Right ventricle myocardium superior (tissue), 1 donor: ENCODE measurements around the gene USF2. TPM values are rescaled to one million over a fixed set of nuclear protein-coding genes. Genes with fewer than 3 reads are reported as not detected.
A peak's percentile ranks its signal among the peaks of the same experiment; 100 is the strongest.

Experiments
- ATAC-seq: fragments of 200-7000 bp; cut with Tn5 transposase; one replicate; pipeline ENCODE4 v1.9.1; 2020; ENCODE audit warnings: mild to moderate bottlenecking; ENCODE audit not compliant: poor library complexity
- DNase-seq: peaks from one replicate; pipeline ENCODE4 v3.0.0-alpha.2; 2020
- intact Hi-C: fragments of 100-400 bp; cut with DNase I; formaldehyde crosslinking; loops from one replicate; pipeline ENCODE4 v1.11.2; 2022
- total RNA-seq: library from RNA; stranded (reverse); fragmentation: NEBNext Ultra II Directional; extraction: Animal tissue kit (Norgen Biotek cat#: 25700); gene quantifications from one replicate; pipeline ENCODE4 v1.2.1, GENCODE V29; 2021
- donor health status: DM: no; HTN: yes; CAD: no; lungs with severe emphysema.

The USF2 gene
- total RNA-seq, 1 donor from 2014 or later = 141 TPM

DNA sequence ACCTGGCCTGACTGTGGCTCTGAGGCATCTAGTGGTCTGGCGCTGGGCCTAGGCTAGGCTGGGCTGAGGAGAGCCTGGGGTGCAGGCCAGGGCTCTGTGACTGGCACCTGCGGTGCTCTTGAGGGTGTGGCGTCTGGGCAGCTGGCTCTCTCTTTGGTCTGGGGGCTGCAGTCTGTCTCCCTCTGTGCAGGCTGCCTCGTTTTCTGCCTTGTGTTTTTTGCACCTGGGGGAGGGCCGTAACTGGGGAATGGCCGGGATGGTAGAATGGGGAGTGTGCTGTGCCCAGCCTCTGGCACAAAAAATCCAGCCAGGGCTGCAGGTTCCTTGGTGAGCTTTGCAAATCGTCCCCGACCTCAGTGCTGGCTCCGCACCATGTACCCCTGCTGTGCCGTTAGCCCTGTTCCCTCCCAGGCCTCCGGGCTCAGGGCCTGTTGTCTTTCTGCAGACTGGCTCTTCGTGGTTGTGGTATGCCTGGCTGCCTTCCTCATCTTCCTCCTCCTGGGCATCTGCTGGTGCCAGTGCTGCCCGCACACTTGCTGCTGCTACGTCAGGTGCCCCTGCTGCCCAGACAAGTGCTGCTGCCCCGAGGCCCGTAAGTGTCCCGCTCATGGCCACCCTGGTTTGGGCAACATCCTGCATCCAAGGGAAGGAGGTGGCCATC lies 6.5 kb upstream of the USF2 start:
- ATAC-seq (peak; percentile 10), DNase-seq (no peak)
- intact Hi-C loops = loop anchor here (5.0 kb wide), 1 partner anchor 120 kb away; the partner anchor contains the start of gene FXYD7

- ATAC-seq (no peak), DNase-seq (no peak)
- intact Hi-C loops = loop anchor here (5.0 kb wide), 2 partner anchors 107 to 122 kb away; partner anchors contain the start of gene FXYD7
Observed at GRCh38 chr19:35264268-35265125, 4.3 kb upstream of the USF2 start.

DNA sequence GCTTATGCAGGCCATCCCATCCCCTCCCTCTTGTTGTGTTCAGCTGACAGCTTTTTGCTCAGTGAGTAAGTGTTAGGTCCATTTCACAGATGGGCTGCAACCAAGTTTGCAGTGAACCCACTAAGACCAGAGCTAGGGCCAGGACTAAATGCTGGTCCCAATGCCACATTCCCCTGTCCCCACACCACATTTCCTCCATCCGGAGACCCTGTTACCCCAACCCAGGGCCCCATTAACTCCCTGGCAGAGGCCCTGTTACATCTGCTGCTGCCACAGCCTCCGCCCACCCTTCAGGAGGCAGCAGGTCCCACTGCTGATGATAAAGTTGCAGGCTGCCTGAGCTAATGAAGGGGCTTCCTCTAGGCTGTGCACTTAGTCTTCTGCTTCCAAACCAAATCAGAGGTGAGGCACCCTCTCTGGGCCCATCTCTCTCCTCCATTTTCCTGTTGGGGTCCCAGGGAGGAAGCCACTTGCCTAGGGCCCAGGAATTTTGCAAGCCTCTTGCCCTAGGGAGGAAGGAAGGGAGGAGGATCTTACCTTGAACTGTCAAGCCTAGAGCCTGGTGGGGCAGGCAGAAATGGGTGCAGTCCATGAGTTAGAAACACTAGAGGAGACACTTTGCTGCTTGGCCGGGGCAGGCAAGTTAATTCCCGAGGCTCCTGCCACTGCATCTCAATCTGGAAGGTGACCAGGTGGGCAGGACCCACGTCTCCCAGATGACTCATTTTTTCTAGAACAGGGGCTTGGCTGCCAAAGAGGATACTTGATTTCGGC lies 3.4 kb upstream of the USF2 start:
- ATAC-seq (no peak), DNase-seq (no peak)
- intact Hi-C loops = loop anchor here (5.0 kb wide), 1 partner anchor 108 kb away; no protein-coding TSS in a partner anchor

- DNase-seq (no peak), ATAC-seq (no peak)
- intact Hi-C loops = loop anchor here (5.0 kb wide), 1 partner anchor 109 kb away; no protein-coding TSS in a partner anchor
Observed at GRCh38 chr19:35265900-35266519, 2.8 kb upstream of the USF2 start.

DNA sequence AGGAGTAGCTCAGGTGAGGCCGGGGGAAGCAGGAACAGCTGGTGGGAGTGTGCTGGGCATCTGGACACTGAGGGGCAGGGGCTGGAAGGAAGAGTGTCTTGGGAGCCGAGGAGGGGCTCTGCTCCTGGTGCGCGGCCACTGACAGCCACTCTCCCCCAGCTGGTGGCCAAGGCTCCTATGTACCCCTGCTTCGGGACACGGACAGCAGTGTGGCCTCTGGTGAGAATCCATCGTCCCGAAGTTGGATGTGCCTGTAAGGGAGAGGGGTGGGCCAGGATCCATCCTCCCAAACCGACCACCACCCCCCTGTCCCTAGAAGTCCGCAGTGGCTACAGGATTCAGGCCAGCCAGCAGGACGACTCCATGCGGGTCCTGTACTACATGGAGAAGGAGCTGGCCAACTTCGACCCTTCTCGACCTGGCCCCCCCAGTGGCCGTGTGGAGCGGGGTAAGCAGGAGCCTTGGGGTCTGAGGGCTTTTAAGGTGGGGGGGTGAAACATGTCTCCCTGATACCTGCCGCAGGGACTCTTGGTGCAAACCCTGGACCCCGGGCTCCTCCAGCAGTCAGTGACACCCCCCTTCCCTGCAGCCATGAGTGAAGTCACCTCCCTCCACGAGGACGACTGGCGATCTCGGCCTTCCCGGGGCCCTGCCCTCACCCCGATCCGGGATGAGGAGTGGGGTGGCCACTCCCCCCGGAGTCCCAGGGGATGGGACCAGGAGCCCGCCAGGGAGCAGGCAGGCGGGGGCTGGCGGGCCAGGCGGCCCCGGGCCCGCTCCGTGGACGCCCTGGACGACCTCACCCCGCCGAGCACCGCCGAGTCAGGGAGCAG lies 2.0 kb upstream of the USF2 start:
- DNase-seq (peak; percentile 56), ATAC-seq (peak; percentile 10)
- intact Hi-C loops = loop anchor here (5.0 kb wide), 1 partner anchor 109 kb away; no protein-coding TSS in a partner anchor

DNA sequence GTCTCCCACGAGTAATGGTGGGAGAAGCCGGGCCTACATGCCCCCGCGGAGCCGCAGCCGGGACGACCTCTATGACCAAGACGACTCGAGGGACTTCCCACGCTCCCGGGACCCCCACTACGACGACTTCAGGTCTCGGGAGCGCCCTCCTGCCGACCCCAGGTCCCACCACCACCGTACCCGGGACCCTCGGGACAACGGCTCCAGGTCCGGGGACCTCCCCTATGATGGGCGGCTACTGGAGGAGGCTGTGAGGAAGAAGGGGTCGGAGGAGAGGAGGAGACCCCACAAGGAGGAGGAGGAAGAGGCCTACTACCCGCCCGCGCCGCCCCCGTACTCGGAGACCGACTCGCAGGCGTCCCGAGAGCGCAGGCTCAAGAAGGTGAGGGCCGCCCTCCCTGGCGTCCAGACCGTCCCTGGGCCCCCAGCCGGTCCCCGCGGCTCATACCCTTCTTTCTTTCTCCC lies 1.4 kb upstream of the USF2 start:
- peak; percentile 75 for DNase-seq
- ATAC-seq = peak; percentile 54
- intact Hi-C loops = loop anchor here (5.0 kb wide), 1 partner anchor 110 kb away; no protein-coding TSS in a partner anchor

DNA sequence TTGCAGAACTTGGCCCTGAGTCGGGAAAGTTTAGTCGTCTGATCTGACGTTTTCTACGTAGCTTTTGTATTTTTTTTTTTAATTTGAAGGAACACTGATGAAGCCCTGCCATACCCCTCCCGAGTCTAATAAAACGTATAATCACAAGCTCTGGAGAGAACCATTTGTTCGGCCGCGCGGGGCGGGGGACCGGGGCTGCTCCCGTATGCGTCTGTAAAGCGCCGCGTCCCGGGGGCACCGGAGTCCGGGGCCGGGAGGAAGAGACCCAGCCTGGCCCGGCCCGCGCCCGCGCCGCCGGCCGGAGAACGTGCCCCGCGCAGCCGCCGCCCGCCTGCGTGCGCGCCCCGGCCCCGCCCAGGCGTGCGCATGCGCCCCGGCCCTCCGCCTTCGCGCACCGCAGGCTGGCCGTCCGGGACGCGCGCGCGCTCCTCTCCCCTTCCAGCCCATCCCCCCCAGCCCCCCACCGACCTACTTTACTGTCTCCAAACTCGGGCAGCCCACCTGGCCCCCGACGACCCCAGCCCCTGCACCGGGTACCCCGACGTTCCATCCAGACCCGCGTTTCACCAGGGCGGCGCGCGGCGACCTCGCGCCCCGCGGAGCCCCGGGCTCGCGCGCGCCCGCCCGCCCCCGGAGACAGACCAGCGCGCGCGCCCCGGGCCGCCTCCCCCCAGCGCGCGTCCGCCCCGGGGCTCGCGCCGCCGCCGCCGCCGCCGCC lies 785 bp upstream of the USF2 start:
- ATAC-seq (peak; percentile 83), DNase-seq (peak; percentile 89)
- intact Hi-C loops = loop anchor here (5.0 kb wide), 1 partner anchor 111 kb away; no protein-coding TSS in a partner anchor

DNA sequence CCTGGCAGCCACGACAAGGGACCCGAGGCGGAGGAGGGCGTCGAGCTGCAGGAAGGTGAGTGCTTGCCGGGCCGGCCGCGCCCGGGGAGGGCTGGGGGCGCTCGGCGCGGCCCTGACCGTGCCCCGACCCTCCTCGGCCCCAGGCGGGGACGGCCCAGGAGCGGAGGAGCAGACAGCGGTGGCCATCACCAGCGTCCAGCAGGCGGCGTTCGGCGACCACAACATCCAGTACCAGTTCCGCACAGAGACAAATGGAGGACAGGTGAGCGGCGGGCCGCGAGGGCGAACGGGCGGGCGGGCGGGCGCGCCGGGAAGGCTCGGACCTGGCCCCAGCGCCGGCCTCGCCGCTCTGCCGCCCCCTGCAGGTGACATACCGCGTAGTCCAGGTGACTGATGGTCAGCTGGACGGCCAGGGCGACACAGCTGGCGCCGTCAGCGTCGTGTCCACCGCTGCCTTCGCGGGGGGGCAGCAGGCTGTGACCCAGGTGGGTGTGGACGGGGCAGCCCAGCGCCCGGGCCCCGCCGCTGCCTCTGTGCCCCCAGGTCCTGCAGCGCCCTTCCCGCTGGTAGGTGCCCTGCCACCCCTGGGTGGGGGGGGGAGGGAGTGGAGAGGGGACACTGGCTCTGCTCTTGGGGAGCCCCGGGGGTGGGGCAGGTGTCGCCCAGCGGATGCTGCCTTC lies 816 bp downstream of the USF2 start:
- DNase-seq (peak; percentile 93), ATAC-seq (peak; percentile 59)
- intact Hi-C loops = loop anchor here (5.0 kb wide), 1 partner anchor 112 kb away; no protein-coding TSS in a partner anchor

GRCh38 chr19:35270381-35270811 lies 1.6 kb downstream of the USF2 start:
- intact Hi-C loops = no loop called here
- ATAC-seq (no peak), DNase-seq (no peak)

DNA sequence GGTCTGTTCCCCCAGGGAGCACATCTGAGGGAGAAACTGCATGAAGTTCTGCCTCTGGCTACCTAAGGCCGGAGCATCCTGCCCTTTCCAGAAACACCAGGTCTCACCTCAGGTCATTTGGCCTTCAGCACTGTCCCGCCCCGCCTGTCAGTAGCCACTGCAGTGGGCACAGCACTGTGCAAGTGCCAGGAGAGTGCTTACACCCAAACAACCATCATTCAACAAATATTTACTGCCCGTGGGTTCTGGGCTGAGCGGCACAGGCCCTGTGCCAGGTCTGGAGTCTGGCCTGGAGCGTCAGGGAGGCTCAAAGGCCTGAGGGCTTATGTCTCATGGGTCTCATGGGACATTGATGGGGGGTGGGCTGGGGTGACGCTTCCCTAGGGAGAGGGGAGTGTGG lies 2.8 kb downstream of the USF2 start:
- ATAC-seq (no peak), DNase-seq (no peak)
- intact Hi-C loops = no loop called here

GRCh38 chr19:35272122-35272719 lies 3.5 kb downstream of the USF2 start:
- intact Hi-C loops = no loop called here
- ATAC-seq = no peak
- peak; percentile 66 for DNase-seq

- intact Hi-C loops = no loop called here
- ATAC-seq (no peak), DNase-seq (no peak)
Observed at GRCh38 chr19:35272954-35273649, 4.3 kb downstream of the USF2 start.

GRCh38 chr19:35273686-35274259 lies 5.0 kb downstream of the USF2 start:
- ATAC-seq (no peak), DNase-seq (no peak)
- intact Hi-C loops = no loop called here

GRCh38 chr19:35274323-35274722 lies 5.6 kb downstream of the USF2 start:
- intact Hi-C loops = no loop called here
- ATAC-seq (no peak), DNase-seq (no peak)

DNA sequence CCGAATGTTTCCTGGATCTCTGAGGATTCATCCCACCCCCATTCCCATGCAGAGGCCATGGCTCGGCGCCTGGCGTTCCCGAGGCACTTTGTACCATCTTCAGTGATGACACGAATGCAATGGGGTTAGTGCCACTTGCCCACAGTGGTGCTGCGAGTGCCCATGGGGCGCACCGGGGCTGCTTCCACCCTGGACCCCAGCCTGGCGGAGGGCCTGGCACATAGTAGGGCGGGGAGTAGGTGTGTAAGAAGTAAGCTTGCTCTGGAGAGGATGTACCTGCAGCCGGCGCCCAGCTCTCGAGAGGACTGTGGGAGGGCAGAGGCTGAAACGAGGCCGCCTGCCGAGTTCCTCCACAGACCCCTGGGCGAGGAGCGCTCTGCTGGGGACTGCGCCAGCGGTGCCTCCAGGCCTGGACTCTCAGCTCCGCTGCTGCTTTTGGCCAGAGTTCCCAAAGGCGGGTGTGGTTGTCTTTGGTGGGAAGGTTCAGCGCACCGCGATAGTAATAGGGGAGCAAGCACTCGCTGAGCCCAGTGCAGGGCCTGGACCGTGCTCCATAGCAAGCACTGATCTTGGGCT lies 8.0 kb downstream of the USF2 start:
- DNase-seq (no peak), ATAC-seq (no peak)
- intact Hi-C loops = no loop called here
